GM12892 (cell line): ENCODE measurements around the gene FBXW8.

Experiments used
- POLR2A ChIP-seq: IDR thresholded peaks from 2 replicates; pipeline ENCODE4 v1.6.1; 2011; ENCODE audit warnings: low read depth, low read length, control low read depth
- TAF1 ChIP-seq: IDR thresholded peaks from 2 replicates; pipeline ENCODE4 v1.6.1; 2011; ENCODE audit warnings: low read depth, mild to moderate bottlenecking, control low read depth, low read length, borderline replicate concordance

DNA sequence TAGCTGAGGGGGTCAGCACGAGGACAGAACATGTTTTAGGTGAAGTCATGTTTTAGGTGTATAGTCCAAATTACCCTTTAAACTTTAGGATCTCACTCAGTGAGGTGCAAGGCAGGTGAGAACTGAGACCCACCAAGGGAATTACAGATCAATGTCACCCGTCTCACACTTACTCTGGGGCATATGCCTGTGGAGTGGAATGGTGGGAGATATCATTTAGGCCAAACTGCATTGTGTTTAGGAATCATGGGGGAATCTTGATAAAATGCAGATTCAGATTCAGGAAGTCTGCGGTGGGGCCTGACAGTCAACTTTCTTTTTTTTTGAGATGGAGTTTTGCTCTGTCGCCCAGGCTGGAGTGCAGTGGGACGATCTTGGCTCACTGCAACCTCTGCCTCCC, 17.8 kb downstream of the FBXW8 start:
- TF ChIP-seq TAF1 (no peak), POLR2A (no peak)
